ENCODE results near the gene DMWD.

DNA sequence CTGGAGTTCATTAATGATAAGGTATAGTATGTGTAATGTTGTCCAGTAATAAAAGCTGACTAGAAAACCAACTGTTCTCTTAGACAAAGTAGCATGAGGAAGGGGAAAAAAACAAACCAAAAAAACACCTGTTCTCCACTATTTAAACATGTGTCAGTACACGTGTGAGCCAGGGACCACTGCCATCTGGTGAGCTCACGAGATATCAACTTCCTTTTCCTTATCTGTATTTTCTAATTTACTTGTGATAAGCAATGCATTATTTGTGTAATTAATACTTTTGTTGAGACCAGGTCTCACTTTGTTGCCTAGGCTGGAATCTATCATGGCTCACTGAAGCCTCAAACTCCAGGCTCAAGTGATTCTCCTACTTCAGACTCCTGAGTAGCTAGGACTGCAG is 19.3 kb downstream of the DMWD start:
- TF ChIP-seq, protein P1, sequence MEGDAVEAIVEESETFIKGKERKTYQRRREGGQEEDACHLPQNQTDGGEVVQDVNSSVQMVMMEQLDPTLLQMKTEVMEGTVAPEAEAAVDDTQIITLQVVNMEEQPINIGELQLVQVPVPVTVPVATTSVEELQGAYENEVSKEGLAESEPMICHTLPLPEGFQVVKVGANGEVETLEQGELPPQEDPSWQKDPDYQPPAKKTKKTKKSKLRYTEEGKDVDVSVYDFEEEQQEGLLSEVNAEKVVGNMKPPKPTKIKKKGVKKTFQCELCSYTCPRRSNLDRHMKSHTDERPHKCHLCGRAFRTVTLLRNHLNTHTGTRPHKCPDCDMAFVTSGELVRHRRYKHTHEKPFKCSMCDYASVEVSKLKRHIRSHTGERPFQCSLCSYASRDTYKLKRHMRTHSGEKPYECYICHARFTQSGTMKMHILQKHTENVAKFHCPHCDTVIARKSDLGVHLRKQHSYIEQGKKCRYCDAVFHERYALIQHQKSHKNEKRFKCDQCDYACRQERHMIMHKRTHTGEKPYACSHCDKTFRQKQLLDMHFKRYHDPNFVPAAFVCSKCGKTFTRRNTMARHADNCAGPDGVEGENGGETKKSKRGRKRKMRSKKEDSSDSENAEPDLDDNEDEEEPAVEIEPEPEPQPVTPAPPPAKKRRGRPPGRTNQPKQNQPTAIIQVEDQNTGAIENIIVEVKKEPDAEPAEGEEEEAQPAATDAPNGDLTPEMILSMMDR (IDR thresholded peaks at IDR 0.05; ENCODE audit: low read depth, low read length, poor library complexity, severe bottlenecking), result no peak
- TF ChIP-seq EZH2phosphoT487 (IDR thresholded peaks at IDR 0.05; ENCODE audit: borderline replicate concordance, low read length), result no peak
